IPS-11a (cell line): ENCODE results near the gene EPHB2.

ENCODE experiments used
- H3K4me3 ChIP-seq: one replicate; pipeline ENCODE4 v1.5.1; 2013; ENCODE audit warnings: low read depth, low read length, control low read depth

Gene EPHB2

GRCh38 chr1:22876359-22877111 is 165.9 kb downstream of the EPHB2 start:
- H3K4me3 ChIP-seq, result no peak overlapping the region

- no peak overlapping the region for H3K4me3 ChIP-seq
These were observed 166.7 kb downstream of the EPHB2 start for GRCh38 chr1:22877112-22877915.

GRCh38 chr1:22877980-22878379 is 167.3 kb downstream of the EPHB2 start:
- no peak overlapping the region for H3K4me3 ChIP-seq

GRCh38 chr1:22878626-22879025 is 168.0 kb downstream of the EPHB2 start:
- no peak overlapping the region for H3K4me3 ChIP-seq

- no peak overlapping the region for H3K4me3 ChIP-seq
These were observed 168.8 kb downstream of the EPHB2 start for GRCh38 chr1:22879445-22879844.

GRCh38 chr1:22880174-22880601 is 169.5 kb downstream of the EPHB2 start:
- no peak overlapping the region for H3K4me3 ChIP-seq

GRCh38 chr1:22883406-22883805 is 172.8 kb downstream of the EPHB2 start:
- H3K4me3 ChIP-seq, result no peak overlapping the region

- H3K4me3 ChIP-seq, result no peak overlapping the region
These were observed 174.3 kb downstream of the EPHB2 start for GRCh38 chr1:22884806-22885530.

GRCh38 chr1:22886211-22886610 is 175.6 kb downstream of the EPHB2 start:
- no peak overlapping the region for H3K4me3 ChIP-seq

GRCh38 chr1:22887491-22887890 is 176.9 kb downstream of the EPHB2 start:
- H3K4me3 ChIP-seq, result no peak overlapping the region

GRCh38 chr1:22888320-22889075 is 177.9 kb downstream of the EPHB2 start:
- no peak overlapping the region for H3K4me3 ChIP-seq

- no peak overlapping the region for H3K4me3 ChIP-seq
These were observed 178.7 kb downstream of the EPHB2 start for GRCh38 chr1:22889213-22889827.

GRCh38 chr1:22892789-22893188 is 182.2 kb downstream of the EPHB2 start:
- H3K4me3 ChIP-seq, result no peak overlapping the region

GRCh38 chr1:22893292-22893691 is 182.7 kb downstream of the EPHB2 start:
- no peak overlapping the region for H3K4me3 ChIP-seq

- no peak overlapping the region for H3K4me3 ChIP-seq
These were observed 184.7 kb downstream of the EPHB2 start for GRCh38 chr1:22895357-22895756.

GRCh38 chr1:22896184-22896583 is 185.5 kb downstream of the EPHB2 start:
- no peak overlapping the region for H3K4me3 ChIP-seq

- H3K4me3 ChIP-seq, result no peak overlapping the region
These were observed 189.8 kb downstream of the EPHB2 start for GRCh38 chr1:22900451-22900850.

- no peak overlapping the region for H3K4me3 ChIP-seq
These were observed 192.5 kb downstream of the EPHB2 start for GRCh38 chr1:22903113-22903512.

GRCh38 chr1:22906968-22907367 is 196.3 kb downstream of the EPHB2 start:
- H3K4me3 ChIP-seq, result no peak overlapping the region

GRCh38 chr1:22907528-22907927 is 196.9 kb downstream of the EPHB2 start:
- no peak overlapping the region for H3K4me3 ChIP-seq
